ENCODE measurements around the gene TAF3. TPM values are rescaled to one million over a fixed set of nuclear protein-coding genes. Genes with fewer than 3 reads are reported as not detected.
A peak's percentile ranks its signal among the peaks of the same experiment; 100 is the strongest.

Gene TAF3
- total RNA-seq, 1 donor from 2014 or later: 4.6 TPM

DNA sequence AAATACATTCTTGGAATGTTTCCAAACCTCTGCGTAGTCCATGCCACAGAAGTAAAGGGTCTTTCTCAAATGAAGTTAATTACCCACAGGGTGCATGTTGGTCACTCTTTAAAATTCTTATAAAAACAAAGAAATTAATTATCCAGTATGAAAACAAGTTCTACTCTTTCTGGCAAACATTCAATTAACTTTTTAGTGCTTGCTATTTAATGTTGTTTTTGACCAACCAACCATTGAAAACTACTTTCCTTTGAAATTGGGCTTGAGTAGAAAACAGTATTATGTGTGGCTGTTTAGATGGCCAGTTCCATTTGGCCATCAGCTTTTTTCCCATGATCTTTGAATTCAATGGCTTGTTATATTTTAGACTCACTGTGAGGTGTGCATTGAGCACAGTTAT, 83.0 kb downstream of the TAF3 start:
- H3K27me3 ChIP-seq: no peaks in the 10 kb centered on the region
- H3K4me2 ChIP-seq: peak overlapping the region; percentile 14
- peaks cover 9% of the 10 kb centered on the region for H3K4me1 ChIP-seq
- no peak overlapping the region for H2AFZ ChIP-seq (replicated peaks)
- no peaks in the 10 kb centered on the region for H3K79me2 ChIP-seq (ENCODE audit: low read depth)
- Mint-ChIP-seq H3K9me3 (no peaks in the 10 kb centered on the region), H3K36me3 (peaks cover 13% of the 10 kb centered on the region), H3K4me1 (no peaks in the 10 kb centered on the region), H3K27ac (no peak overlapping the region), H3K27me3 (ENCODE audit: insufficient read depth, low read depth) (peaks cover 2% of the 10 kb centered on the region), H3K4me3 (no peak overlapping the region)
- no peaks in the 10 kb centered on the region for H3K36me3 ChIP-seq
- no peaks in the 10 kb centered on the region for H3F3A ChIP-seq (ENCODE audit: low read depth)
- no peak overlapping the region for H3K9ac ChIP-seq
- no peaks in the 10 kb centered on the region for H4K20me1 ChIP-seq (ENCODE audit: low read depth)
- no peak for DNase-seq (ENCODE audit: low spot score)
- TF ChIP-seq EZH2phosphoT487 (IDR thresholded peaks at IDR 0.05) (no peak), EZH2 (IDR thresholded peaks at IDR 0.05) (no peak)
- TF ChIP-seq, protein P1, sequence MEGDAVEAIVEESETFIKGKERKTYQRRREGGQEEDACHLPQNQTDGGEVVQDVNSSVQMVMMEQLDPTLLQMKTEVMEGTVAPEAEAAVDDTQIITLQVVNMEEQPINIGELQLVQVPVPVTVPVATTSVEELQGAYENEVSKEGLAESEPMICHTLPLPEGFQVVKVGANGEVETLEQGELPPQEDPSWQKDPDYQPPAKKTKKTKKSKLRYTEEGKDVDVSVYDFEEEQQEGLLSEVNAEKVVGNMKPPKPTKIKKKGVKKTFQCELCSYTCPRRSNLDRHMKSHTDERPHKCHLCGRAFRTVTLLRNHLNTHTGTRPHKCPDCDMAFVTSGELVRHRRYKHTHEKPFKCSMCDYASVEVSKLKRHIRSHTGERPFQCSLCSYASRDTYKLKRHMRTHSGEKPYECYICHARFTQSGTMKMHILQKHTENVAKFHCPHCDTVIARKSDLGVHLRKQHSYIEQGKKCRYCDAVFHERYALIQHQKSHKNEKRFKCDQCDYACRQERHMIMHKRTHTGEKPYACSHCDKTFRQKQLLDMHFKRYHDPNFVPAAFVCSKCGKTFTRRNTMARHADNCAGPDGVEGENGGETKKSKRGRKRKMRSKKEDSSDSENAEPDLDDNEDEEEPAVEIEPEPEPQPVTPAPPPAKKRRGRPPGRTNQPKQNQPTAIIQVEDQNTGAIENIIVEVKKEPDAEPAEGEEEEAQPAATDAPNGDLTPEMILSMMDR (IDR thresholded peaks at IDR 0.05): no peak
- no peak overlapping the region for H3K4me3 ChIP-seq
- no peaks in the 10 kb centered on the region for H3K9me3 ChIP-seq (ENCODE audit: low read depth)
- no peak overlapping the region for H3K27ac ChIP-seq

DNA sequence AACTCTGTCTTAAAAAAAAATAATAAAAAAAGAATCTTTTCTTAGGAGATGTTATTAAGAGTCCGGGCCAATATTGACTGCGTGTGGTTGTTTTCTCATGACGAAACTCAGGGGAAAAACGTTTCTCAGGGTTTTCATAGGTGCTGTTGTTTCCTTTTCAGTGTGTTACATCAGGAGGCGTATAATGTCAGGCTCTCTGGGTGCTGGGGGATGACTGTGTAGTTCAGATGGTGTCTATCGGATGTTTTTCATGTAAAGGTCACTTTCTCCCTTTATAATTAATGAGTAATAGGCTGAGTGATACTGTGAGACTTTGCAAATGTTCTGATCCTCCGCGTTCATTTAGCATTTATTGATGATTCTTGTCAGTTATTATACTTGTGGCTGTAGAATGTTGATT, 84.1 kb downstream of the TAF3 start:
- H3K79me2 ChIP-seq (ENCODE audit: low read depth): no peaks in the 10 kb centered on the region
- H3K4me2 ChIP-seq: no peak overlapping the region
- Mint-ChIP-seq H3K4me3 (no peak overlapping the region), H3K27ac (no peak overlapping the region), H3K27me3 (ENCODE audit: insufficient read depth, low read depth) (peaks cover 2% of the 10 kb centered on the region), H3K4me1 (no peaks in the 10 kb centered on the region), H3K9me3 (no peaks in the 10 kb centered on the region), H3K36me3 (peaks cover 6% of the 10 kb centered on the region)
- no peak overlapping the region for H2AFZ ChIP-seq (replicated peaks)
- no peak for TF ChIP-seq EZH2phosphoT487 (IDR thresholded peaks at IDR 0.05)
- no peaks in the 10 kb centered on the region for H3K27me3 ChIP-seq
- H3K9me3 ChIP-seq (ENCODE audit: low read depth): no peaks in the 10 kb centered on the region
- H3K9ac ChIP-seq: no peak overlapping the region
- no peaks in the 10 kb centered on the region for H3F3A ChIP-seq (ENCODE audit: low read depth)
- H4K20me1 ChIP-seq (ENCODE audit: low read depth): no peaks in the 10 kb centered on the region
- H3K36me3 ChIP-seq: no peaks in the 10 kb centered on the region
- peaks cover 9% of the 10 kb centered on the region for H3K4me1 ChIP-seq
- DNase-seq (ENCODE audit: low spot score): no peak
- H3K4me3 ChIP-seq: no peak overlapping the region
- H3K27ac ChIP-seq: no peak overlapping the region

DNA sequence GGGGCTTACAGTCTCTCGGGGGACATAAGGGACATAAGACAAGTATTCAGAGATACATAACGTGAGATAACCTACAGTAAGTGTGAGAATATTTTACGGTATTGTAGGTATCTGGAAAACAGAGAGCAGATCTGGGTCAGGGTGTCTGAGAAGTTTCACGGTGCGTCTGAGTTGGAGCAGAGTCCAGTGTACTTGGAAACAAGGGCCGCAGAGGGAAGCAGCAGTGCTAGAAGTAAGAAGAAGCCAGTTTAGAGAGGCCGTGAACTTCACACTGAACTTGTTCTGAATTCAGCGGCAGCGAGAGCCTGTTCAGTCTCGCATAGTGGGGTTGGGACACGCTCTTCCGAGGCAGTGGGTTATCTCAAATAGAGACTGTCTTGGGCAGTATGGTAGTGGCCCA, 85.5 kb downstream of the TAF3 start:
- Histone ChIP-seq H3K4me3 (no peak overlapping the region), H3K27me3 (no peaks in the 10 kb centered on the region), H3F3A (ENCODE audit: low read depth) (no peaks in the 10 kb centered on the region), H3K9me3 (ENCODE audit: low read depth) (no peaks in the 10 kb centered on the region), H3K79me2 (ENCODE audit: low read depth) (no peaks in the 10 kb centered on the region), H4K20me1 (ENCODE audit: low read depth) (no peaks in the 10 kb centered on the region), H3K9ac (no peak overlapping the region), H3K4me1 (peaks cover 9% of the 10 kb centered on the region), H3K36me3 (no peaks in the 10 kb centered on the region), H2AFZ (replicated peaks) (no peak overlapping the region), H3K4me2 (no peak overlapping the region), H3K27ac (no peak overlapping the region)
- DNase-seq (ENCODE audit: low spot score): no peak
- Mint-ChIP-seq H3K27ac (no peak overlapping the region), H3K27me3 (ENCODE audit: insufficient read depth, low read depth) (no peaks in the 10 kb centered on the region), H3K4me3 (no peak overlapping the region), H3K9me3 (no peaks in the 10 kb centered on the region), H3K36me3 (peaks cover 6% of the 10 kb centered on the region), H3K4me1 (no peaks in the 10 kb centered on the region)
- TF ChIP-seq EZH2phosphoT487 (IDR thresholded peaks at IDR 0.05) (no peak), EZH2 (IDR thresholded peaks at IDR 0.05) (no peak)
- TF ChIP-seq, protein P1 (IDR thresholded peaks at IDR 0.05): no peak

DNA sequence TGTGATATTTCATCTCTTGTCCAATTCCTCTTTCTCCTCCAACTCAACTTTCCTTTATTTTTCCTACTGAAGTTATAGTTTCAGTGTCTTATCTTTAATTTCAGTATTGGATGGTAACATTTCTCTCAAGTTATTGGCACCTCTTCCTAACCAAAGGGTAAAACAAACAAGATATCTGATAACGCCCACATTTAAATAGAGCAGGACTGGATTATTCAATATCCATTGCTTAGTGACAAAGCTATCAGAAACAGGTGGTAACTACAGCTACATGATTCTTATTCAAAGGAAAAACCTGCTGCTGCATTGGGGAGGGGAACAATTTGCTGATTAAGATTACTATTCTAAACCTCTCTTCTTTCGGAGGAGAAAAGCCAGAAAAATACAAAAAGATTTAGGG, 87.8 kb downstream of the TAF3 start:
- H3K9me3 Mint-ChIP-seq: no peaks in the 10 kb centered on the region
- Histone ChIP-seq H4K20me1 (ENCODE audit: low read depth) (no peaks in the 10 kb centered on the region), H3K27me3 (no peaks in the 10 kb centered on the region), H3K36me3 (no peaks in the 10 kb centered on the region), H3K9ac (no peak overlapping the region), H3K79me2 (ENCODE audit: low read depth) (no peaks in the 10 kb centered on the region), H2AFZ (replicated peaks) (no peak overlapping the region), H3K4me3 (no peak overlapping the region), H3K4me2 (no peak overlapping the region), H3K9me3 (ENCODE audit: low read depth) (no peaks in the 10 kb centered on the region), H3F3A (ENCODE audit: low read depth) (no peaks in the 10 kb centered on the region), H3K4me1 (peaks cover 6% of the 10 kb centered on the region), H3K27ac (no peak overlapping the region)
- H3K27me3 Mint-ChIP-seq (ENCODE audit: insufficient read depth, low read depth): no peaks in the 10 kb centered on the region
- H3K27ac Mint-ChIP-seq: no peak overlapping the region
- no peaks in the 10 kb centered on the region for H3K4me1 Mint-ChIP-seq
- TF ChIP-seq, protein P1 (IDR thresholded peaks at IDR 0.05): no peak
- TF ChIP-seq EZH2phosphoT487 (IDR thresholded peaks at IDR 0.05) (no peak), EZH2 (IDR thresholded peaks at IDR 0.05) (no peak)
- no peaks in the 10 kb centered on the region for H3K36me3 Mint-ChIP-seq
- no peak for DNase-seq (ENCODE audit: low spot score)
- H3K4me3 Mint-ChIP-seq: no peak overlapping the region

Measured in neural progenitor cell (in vitro differentiated cells).